Endometrial microvascular endothelial cells (primary cell): ENCODE data around the gene TBC1D2. TPM values are rescaled to one million over a fixed set of nuclear protein-coding genes. Genes with fewer than 3 reads are reported as not detected.

ENCODE experiments used
- in situ Hi-C: cut with HindIII; loops from 2 replicates; pipeline ENCODE4 v1.10.0; 2017; ENCODE audit warnings: low sequenced_read_pairs, low pct_unique_long_range_greater_than_20kb; ENCODE audit errors: inconsistent ontology term
- total RNA-seq: library from RNA; depleted of rRNA; stranded (reverse); fragments of >200 nt; gene quantifications from one replicate; pipeline ENCODE4 v1.2.3, GENCODE V29; 2015; ENCODE audit errors: inconsistent ontology term

The TBC1D2 gene
- total RNA-seq, 1 donor from 2014 or later, result 18.8 TPM

DNA sequence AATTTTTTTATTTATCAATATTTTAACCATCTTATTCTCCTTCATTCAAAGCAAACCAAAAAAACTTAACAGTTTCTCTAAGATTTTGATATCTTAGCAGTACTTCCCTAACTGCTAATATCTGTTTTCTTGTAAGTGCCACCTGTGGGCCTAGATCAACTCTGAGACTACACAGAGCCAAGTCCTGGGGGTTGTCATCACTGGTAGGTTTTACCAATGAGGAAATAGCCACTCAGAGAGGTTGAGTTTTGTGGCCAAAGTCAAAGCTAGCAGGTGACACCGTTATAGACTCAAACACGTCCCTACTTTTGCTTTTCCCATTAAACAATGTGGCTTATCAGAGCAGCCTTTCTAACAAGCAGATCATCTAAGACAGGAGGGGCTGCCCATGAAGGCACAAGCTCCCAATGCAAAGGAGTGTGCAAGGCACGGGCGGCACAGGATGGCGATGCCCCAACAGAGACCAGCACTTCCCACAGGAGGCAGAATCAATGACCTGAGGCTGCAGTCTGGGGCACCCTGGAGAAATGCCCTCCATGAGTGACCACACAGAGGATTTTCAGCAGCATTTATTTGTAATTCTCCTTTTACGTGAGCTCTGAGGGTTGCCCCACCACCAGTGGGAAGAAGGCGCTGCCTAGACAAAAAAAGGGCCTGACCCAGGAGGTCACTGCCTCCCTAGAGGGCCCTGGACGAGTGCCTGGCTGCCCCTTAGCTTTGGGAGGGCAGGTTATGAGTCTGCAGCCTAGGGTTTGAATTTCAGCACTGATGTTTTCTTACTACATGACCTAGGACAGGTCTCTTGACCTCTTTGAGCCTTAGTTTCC, 7.4 kb downstream of the TBC1D2 start:
- in situ Hi-C loops, result no loop called here

- in situ Hi-C loops, result no loop called here
Measured at GRCh38 chr9:98242426-98242825, 13.0 kb downstream of the TBC1D2 start.

- in situ Hi-C loops, result no loop called here
Measured at GRCh38 chr9:98241357-98242300, 13.8 kb downstream of the TBC1D2 start.

- in situ Hi-C loops, result no loop called here
Measured at GRCh38 chr9:98240475-98240874, 15.0 kb downstream of the TBC1D2 start.

- in situ Hi-C loops, result no loop called here
Measured at GRCh38 chr9:98236901-98237487, 18.5 kb downstream of the TBC1D2 start.

- in situ Hi-C loops, result no loop called here
Measured at GRCh38 chr9:98235126-98235525, 20.3 kb downstream of the TBC1D2 start.

DNA sequence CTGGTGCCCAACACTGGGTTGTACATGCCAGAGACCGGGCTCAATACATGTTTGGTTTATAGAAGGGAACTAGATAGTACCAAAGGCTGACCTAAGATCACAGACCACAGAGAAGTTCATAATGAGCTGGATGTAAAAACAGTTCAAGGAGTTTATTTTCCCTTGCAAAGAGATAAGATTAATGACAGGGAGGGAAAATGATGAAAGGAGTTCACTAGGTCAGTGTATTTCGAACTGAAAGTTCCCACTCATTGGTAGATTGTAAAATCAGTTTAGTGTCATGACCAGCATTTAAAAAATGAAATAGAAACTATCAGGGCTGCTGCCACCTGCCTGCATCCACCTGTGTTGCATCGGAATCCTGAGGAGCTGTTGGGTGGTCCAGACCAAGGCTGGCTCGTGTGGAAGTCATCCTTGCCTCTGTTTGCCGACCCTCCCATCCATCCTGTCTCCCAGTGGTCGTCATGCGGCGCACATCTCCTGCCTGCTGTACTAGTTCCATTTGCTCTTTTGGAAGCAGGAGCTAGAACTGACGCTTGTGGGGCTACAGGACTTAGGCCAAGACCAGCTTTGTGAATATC, 21.1 kb downstream of the TBC1D2 start:
- in situ Hi-C loops, result no loop called here

GRCh38 chr9:98232926-98233325, 22.5 kb downstream of the TBC1D2 start:
- in situ Hi-C loops, result no loop called here

DNA sequence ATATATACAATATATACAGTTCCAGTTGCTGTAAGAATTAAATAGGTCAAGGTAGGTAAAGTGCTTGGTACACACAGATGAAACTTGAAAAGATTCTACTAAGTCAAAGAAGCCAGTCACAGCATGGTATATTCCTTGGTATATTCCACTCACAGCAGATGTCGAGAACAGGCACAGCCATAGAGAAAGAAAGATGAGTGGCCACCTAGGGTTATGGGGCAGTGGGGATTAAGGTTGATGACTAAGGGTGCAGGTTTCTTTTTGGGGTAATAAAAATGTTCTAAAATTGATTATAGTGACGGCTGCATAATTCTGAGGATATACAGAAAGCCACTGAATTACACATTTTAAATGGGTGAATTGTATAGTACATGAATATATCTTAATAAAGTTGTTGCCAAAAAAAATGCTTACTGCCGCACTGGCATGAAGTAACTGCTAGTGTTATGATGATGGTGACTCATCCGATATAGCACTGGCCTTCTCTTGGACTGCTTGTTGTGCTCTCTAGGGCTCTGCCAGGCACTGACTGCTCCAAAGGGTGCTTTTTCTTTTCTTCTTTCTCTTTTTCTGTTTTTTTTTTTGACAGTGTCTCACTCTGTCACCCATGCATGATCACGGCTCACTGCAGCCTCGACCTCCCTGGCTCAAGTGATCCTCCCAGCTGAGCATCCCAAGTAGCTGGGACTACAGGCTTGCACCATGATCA, 23.5 kb downstream of the TBC1D2 start:
- in situ Hi-C loops, result no loop called here

DNA sequence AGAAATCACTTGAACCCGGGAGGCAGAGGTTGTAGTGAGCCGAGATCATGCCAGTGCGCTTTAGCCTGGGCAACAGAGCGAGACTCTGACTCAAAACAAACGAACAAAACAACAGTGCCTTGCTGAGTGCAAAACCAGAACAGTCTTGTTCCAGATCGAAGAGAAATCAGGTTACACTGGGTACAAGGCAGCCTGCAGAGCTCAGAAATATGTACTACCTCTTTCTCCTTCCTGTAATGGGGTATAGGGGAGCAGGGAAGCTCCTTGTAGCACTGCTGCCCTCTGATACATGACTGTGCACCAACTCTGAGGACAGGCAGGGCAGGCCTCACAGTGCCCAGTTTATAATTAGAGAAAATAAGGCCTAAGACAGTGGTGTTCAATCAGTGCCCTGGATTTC, 24.7 kb downstream of the TBC1D2 start:
- in situ Hi-C loops, result no loop called here

GRCh38 chr9:98230304-98230703, 25.1 kb downstream of the TBC1D2 start:
- in situ Hi-C loops, result no loop called here

- in situ Hi-C loops, result no loop called here
Measured at GRCh38 chr9:98229620-98230019, 25.8 kb downstream of the TBC1D2 start.

- in situ Hi-C loops, result no loop called here
Measured at GRCh38 chr9:98229090-98229395, 26.4 kb downstream of the TBC1D2 start.

DNA sequence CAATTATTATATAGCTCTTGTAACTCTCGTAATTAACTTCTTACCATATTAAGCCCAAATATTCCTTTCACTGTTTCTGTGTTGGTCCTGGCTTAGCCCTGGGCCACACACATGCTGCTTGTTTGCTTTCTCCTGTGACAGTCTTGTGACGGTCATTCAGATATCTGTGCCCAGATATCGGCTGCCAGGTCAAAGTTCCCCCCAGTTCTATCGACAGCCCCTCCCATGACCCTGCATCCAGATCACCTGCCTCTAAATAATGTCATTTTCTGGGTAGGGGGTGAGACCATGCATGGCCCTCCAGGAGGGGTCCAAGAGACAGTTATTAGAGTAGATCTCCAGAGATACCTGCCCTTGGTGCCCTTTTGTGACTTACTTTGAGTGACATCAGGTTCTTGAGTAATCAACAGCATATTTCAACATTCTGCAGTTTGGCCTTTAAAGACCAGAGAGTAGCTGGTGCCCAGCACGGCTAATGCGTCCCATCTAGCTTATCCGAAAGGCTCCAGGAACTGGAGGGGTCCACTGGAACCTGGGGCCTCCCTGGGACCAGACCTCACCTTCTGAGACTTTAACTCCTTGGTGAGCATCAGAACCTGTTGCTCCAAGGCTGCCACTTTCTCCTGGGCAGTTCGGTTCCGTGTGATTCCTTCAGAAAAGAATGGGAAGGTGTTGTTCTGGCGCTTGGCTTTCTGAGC, 26.9 kb downstream of the TBC1D2 start:
- in situ Hi-C loops, result no loop called here

- in situ Hi-C loops, result no loop called here
Measured at GRCh38 chr9:98227883-98228282, 27.6 kb downstream of the TBC1D2 start.

DNA sequence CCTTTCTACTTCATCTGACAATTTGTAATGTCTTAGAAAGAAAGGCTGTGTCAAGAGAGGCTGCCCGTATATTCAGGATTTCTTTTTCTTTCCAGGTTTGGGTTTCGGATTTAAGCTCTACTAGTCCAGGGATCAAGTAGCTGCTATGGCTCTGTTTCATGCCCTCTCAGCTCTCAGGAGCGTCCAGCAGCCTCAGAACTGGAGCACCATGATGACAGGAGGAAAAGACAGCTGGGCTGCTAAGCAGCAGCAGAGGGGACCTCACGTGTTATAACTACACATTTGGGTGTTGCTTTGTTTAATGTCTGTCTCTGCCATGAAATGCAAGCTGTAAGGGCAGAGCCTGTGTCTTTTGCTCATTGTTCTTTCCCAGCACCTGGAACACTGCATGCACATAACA, 28.5 kb downstream of the TBC1D2 start:
- in situ Hi-C loops, result no loop called here

- in situ Hi-C loops, result no loop called here
Measured at GRCh38 chr9:98226516-98226915, 28.9 kb downstream of the TBC1D2 start.

- in situ Hi-C loops, result no loop called here
Measured at GRCh38 chr9:98225015-98225442, 30.4 kb downstream of the TBC1D2 start.
